HUES64 (cell line): Measurements from ENCODE around the gene LPP.

Experiments
- H3K27ac ChIP-seq: 2 replicates; pipeline ENCODE4 v1.7.0; 2013; ENCODE audit warnings: low read depth, low read length, inconsistent platforms
- H3K27me3 ChIP-seq: 2 replicates; pipeline ENCODE4 v1.6.1; 2013; ENCODE audit warnings: mild to moderate bottlenecking, low read length; ENCODE audit not compliant: insufficient read depth
- H3K36me3 ChIP-seq: 2 replicates; pipeline ENCODE4 v1.6.1; 2013; ENCODE audit warnings: mild to moderate bottlenecking, low read length; ENCODE audit not compliant: insufficient read depth
- H3K4me1 ChIP-seq: 2 replicates; pipeline ENCODE4 v1.6.1; 2013; ENCODE audit warnings: mild to moderate bottlenecking, low read length, moderate library complexity; ENCODE audit not compliant: insufficient read depth
- H3K4me3 ChIP-seq: 2 replicates; pipeline ENCODE4 v1.5.1; 2013; ENCODE audit warnings: mild to moderate bottlenecking, low read length, moderate library complexity
- H3K9ac ChIP-seq: 2 replicates; pipeline ENCODE4 v1.6.1; 2013; ENCODE audit warnings: mild to moderate bottlenecking, low read depth, low read length
- H3K9me3 ChIP-seq: 2 replicates; pipeline ENCODE4 v1.6.1; 2013; ENCODE audit warnings: low read depth, low read length; ENCODE audit not compliant: insufficient read depth
- WGBS: fragments of 150-250, 120-280 bp; methylation state at CpG from one replicate; pipeline ENCODE4 v1.1.7; 2013; ENCODE audit warnings: missing lambda C conversion rate; 5-methylcytosine and 5-hydroxymethylcytosine counted together

LPP gene

DNA sequence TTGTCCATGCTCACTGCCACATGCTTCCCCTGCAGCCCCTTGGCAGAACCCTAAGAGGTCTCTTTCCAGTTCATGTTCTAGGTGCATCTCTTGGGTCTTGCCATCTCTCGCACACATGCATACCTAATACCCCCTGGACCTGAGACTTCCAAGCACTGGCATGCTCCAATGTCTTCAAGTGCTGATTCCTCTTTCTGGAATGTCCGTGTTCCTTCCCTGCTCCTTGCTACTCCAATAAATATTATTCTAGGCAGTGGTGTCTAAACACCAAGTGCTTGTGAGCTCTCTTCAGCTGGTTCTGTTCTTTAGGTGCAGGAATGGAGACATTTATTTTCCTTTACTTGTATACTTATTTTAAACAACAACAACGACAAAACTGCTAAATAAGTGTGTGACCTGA lies 370.1 kb downstream of the LPP start:
- Histone ChIP-seq H3K27ac (no peak overlapping the region), H3K9me3 (no peaks in the 10 kb centered on the region), H3K4me3 (no peak overlapping the region), H3K36me3 (peaks cover 7% of the 10 kb centered on the region; the same call in 1 of the 2 replicates), H3K27me3 (no peaks in the 10 kb centered on the region), H3K4me1 (no peaks in the 10 kb centered on the region), H3K9ac (no peak overlapping the region)
- 50% methylated on average over 2 of the region's 3 CpGs for WGBS

DNA sequence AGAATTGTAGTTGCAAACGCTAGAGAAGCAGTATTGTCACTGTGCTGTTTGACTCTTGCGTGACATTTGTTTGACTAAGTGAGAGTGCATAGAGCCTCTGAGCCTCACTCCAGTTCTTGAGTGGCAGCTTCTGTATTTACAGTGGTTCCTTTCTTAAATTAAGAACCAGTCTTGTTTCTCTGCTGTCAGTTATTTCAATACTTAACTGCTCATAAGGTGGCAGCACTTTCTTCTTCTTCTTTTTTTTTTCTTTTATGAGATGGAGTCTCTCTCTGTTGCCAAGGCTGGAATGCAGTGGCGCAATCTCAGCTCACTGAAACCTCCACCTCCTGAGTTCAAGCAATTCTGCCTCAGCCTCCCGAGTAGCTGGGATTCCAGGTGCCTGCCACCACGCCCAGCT lies 372.1 kb downstream of the LPP start:
- Histone ChIP-seq H3K9ac (no peak overlapping the region), H3K9me3 (no peaks in the 10 kb centered on the region), H3K27ac (no peak overlapping the region), H3K4me3 (no peak overlapping the region), H3K27me3 (no peaks in the 10 kb centered on the region), H3K36me3 (peaks cover 7% of the 10 kb centered on the region; the same call in 1 of the 2 replicates), H3K4me1 (peaks cover 4% of the 10 kb centered on the region; the same call in 1 of the 2 replicates)
- 97% methylated on average over 5 of the region's 5 CpGs for WGBS

DNA sequence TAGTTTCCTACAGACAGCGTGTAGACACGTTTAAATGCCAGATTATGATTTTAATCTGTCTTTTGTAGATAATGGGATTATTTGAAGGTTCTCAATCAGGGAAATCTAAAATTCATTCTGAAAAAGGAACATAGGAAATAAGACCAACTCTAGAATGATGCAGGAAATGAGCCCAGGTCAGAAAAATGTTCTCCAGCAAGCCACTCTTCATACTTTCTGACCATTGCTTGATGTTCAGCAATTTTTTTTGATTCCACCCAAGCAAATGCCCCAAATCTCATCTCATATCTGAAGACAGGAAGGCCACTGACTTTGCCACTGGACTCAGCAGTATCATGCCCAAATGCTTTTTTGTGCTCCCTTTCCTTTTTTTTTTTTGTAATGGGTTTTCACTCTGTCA lies 373.4 kb downstream of the LPP start:
- 100% methylated on average over 2 of the region's 2 CpGs for WGBS
- Histone ChIP-seq H3K27ac (no peak overlapping the region), H3K9ac (no peak overlapping the region), H3K4me3 (no peak overlapping the region), H3K9me3 (no peaks in the 10 kb centered on the region), H3K36me3 (peaks cover 7% of the 10 kb centered on the region; the same call in 1 of the 2 replicates), H3K27me3 (no peaks in the 10 kb centered on the region), H3K4me1 (peaks cover 4% of the 10 kb centered on the region; the same call in 1 of the 2 replicates)

DNA sequence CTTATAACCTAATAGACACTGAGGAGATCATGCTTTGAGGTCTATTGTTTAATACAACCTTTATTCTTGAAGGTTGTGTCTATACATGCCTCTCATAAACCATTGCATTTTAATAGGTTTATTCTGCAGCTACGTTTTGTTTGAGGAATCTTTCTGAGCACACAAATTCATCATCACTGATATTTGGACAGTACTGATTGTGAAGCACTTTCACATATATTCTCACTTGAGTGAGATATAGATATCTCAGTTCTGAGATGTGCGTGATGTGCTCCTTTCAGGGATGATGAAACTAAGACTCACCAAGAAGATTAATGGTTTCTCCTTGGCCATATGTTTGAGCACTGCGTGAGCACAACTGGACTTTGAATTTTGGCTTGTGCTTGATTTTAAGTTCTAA lies 374.4 kb downstream of the LPP start:
- Histone ChIP-seq H3K36me3 (peaks cover 7% of the 10 kb centered on the region; the same call in 1 of the 2 replicates), H3K27ac (no peak overlapping the region), H3K4me3 (no peak overlapping the region), H3K4me1 (peaks cover 5% of the 10 kb centered on the region), H3K9me3 (no peaks in the 10 kb centered on the region), H3K27me3 (no peaks in the 10 kb centered on the region), H3K9ac (no peak overlapping the region)
- 98% methylated on average over 3 of the region's 3 CpGs for WGBS

DNA sequence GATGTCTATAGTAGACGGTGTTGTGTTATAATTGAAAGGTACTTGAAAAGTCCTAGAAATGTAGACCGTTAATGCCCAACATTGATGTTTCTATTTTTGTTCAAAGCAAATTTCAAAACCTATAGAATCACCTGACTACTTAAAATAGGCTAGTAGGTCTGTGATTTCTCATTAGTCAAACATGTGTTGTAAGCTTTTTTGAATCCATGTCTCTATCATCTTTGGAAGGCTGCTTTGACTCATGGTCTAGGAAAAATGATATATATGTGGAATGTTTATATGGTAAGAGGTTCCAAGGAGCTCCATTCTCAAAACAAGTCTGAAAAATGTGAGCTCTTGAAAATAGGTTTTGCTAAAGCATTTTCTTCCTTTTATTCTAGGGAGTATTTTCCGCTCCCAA lies 375.3 kb downstream of the LPP start:
- 100% methylated on average over 2 of the region's 3 CpGs for WGBS
- Histone ChIP-seq H3K36me3 (peaks cover 7% of the 10 kb centered on the region; the same call in 1 of the 2 replicates), H3K4me3 (no peak overlapping the region), H3K4me1 (peaks cover 14% of the 10 kb centered on the region), H3K27me3 (no peaks in the 10 kb centered on the region), H3K9me3 (no peaks in the 10 kb centered on the region), H3K9ac (no peak overlapping the region), H3K27ac (no peak overlapping the region)

DNA sequence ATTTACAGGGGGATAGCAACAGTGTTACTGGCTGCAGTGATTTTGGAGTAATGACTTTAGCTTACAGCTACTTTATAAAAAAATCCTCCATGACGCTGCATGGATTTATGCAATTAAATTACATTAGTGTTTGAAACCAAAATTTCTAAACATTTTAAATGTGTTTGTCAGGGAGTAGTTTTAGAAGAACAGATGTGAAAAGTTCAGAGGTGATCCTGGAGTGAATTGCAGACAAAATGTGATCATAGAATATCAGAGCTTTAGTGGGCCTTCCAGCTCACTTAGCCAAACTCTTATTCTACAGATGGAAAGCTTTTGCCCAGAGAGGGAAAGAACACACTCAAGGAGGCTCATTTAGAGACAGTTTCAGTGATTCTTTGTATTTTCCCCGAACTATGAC lies 376.3 kb downstream of the LPP start:
- H3K27ac ChIP-seq: no peak overlapping the region
- H3K4me1 ChIP-seq: peaks cover 15% of the 10 kb centered on the region
- H3K9me3 ChIP-seq: no peaks in the 10 kb centered on the region
- H3K4me3 ChIP-seq: no peak overlapping the region
- no peak overlapping the region for H3K9ac ChIP-seq
- no peaks in the 10 kb centered on the region for H3K27me3 ChIP-seq
- 81% methylated on average over 1 of the region's 2 CpGs for WGBS
- H3K36me3 ChIP-seq: peaks cover 3% of the 10 kb centered on the region; the same call in 1 of the 2 replicates

DNA sequence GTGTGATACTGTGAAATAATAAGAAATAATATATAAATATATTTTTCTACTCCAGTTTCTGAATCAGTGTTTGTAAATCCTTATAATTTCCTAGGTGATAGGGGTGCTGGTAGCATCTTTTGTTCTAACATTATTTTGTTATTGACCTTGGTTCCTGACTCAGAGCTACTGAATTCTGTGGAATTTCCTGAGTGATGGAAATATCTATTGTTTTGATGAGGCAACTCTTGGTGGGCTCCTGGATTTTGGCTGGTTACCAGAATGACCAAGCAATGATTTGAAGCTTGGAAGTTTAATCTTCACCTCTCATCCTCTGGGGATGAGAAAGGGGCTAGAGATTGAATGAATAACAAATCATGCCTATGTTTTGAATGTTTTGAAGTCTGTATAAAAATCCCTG lies 377.3 kb downstream of the LPP start:
- no peak overlapping the region for H3K27ac ChIP-seq
- H3K9ac ChIP-seq: no peak overlapping the region
- H3K36me3 ChIP-seq: no peaks in the 10 kb centered on the region
- H3K9me3 ChIP-seq: no peaks in the 10 kb centered on the region
- H3K4me1 ChIP-seq: peaks cover 15% of the 10 kb centered on the region
- no peaks in the 10 kb centered on the region for H3K27me3 ChIP-seq
- no peak overlapping the region for H3K4me3 ChIP-seq

DNA sequence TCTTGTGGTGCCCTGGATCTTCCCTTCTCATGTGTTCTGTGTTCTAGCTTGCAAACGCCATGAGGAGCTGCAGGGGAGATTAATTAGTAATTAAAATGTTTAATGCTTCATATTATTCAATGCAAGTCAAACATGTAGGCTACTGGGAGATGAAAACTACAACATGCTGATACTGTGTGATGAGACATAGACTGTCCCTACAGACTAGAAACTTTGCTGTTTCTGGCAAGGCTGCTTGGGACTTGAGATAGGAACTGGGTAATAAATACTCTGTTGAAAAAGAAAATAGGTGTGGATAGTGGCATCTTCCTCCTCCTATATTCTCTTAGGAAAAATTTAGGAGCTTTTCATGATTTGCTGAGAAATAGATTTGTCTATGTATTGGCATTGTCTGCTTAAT lies 379.2 kb downstream of the LPP start:
- no peak overlapping the region for H3K9ac ChIP-seq
- H3K36me3 ChIP-seq: no peaks in the 10 kb centered on the region
- no peaks in the 10 kb centered on the region for H3K9me3 ChIP-seq
- no peak overlapping the region for H3K27ac ChIP-seq
- H3K4me1 ChIP-seq: peaks cover 15% of the 10 kb centered on the region
- no CpG with 5 or more reads among the region's 1 CpG for WGBS
- H3K4me3 ChIP-seq: no peak overlapping the region
- H3K27me3 ChIP-seq: no peaks in the 10 kb centered on the region

DNA sequence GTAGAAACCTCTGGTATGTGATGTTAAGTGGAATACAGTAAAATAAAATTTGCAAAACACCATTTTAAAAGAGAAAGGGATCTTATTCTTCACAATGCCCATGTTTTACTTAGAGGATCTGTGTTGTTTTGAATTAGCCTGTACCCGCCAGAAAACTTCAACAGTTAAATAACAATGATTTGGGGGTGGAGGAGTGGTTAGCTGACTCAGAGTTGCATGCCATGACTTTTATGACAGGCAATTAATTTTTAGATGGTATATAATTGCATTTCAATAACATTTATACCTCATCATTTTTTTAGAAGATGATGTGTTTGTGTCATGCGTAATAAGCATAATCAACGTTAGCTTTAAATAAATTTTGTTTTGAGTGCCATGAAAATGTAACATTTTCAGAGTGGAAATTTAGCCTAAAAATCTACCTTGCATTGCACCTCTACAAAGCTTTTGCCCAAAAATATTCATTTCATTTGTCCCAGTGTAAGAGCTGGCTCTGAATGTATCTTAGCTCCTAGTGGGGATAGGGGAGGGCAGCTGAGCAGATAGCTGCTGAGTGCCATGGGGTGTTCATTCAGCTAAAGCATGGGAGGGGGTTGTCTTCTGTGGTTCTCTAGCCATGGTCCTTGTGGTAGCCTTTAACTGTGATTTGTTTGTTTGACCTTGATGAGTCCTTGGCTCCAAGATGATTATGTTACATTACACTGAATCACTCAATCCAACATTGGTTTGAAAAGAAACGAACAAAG lies 379.8 kb downstream of the LPP start:
- Histone ChIP-seq H3K36me3 (no peaks in the 10 kb centered on the region), H3K27ac (no peak overlapping the region), H3K4me3 (no peak overlapping the region), H3K9ac (no peak overlapping the region), H3K9me3 (no peaks in the 10 kb centered on the region), H3K4me1 (peaks cover 15% of the 10 kb centered on the region), H3K27me3 (no peaks in the 10 kb centered on the region)
- WGBS: 95% methylated on average over 4 of the region's 4 CpGs

DNA sequence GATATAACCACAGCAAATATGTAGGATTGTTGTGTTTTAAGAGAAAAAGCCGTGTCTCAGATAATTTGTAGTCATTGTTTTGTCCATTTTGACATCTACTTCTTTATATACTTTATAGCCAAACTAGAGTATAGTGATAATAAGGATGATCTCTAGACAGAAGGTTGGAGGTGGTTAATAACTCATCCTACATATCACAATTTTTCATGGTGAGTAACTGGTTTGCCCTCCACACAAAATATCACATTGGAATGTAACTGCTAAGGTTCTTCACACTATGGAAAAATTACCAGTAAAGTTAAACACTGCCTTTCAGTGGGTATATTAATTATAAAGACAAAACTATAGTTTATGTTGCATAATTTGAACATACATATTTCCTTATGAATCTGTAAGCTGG lies 380.7 kb downstream of the LPP start:
- peaks cover 15% of the 10 kb centered on the region for H3K4me1 ChIP-seq
- H3K27ac ChIP-seq: no peak overlapping the region

DNA sequence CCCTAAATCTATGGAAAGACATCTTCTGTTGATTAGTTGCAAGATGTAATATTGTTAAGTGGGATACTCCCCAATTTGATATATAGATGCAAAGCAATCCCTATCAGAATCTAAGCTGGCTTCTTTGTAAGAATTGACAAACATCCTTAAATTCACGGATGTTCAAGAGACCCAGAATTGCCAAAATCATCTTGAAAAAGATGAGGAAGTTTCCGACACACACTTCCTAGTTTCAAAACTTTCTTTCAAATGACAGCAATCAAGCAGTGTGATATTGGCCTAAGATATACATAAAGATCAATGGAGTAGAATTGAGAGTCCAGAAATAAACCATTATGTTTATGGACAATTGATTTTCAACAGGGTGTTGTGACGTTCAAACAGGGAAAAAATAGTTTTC lies 383.6 kb downstream of the LPP start:
- H3K27ac ChIP-seq: no peak overlapping the region
- H3K9me3 ChIP-seq: no peaks in the 10 kb centered on the region
- H3K4me3 ChIP-seq: no peak overlapping the region
- no peaks in the 10 kb centered on the region for H3K27me3 ChIP-seq
- H3K4me1 ChIP-seq: peaks cover 11% of the 10 kb centered on the region; the same call in 1 of the 2 replicates
- WGBS: 82% methylated on average over 3 of the region's 3 CpGs
- H3K9ac ChIP-seq: no peak overlapping the region
- no peaks in the 10 kb centered on the region for H3K36me3 ChIP-seq

More for the DNA sequence above, 380.7 kb downstream of the LPP start:
- no peaks in the 10 kb centered on the region for H3K27me3 ChIP-seq
- no peak overlapping the region for H3K4me3 ChIP-seq
- no peak overlapping the region for H3K9ac ChIP-seq
- WGBS: no CpG with 5 or more reads among the region's 1 CpG
- no peaks in the 10 kb centered on the region for H3K36me3 ChIP-seq
- no peaks in the 10 kb centered on the region for H3K9me3 ChIP-seq

DNA sequence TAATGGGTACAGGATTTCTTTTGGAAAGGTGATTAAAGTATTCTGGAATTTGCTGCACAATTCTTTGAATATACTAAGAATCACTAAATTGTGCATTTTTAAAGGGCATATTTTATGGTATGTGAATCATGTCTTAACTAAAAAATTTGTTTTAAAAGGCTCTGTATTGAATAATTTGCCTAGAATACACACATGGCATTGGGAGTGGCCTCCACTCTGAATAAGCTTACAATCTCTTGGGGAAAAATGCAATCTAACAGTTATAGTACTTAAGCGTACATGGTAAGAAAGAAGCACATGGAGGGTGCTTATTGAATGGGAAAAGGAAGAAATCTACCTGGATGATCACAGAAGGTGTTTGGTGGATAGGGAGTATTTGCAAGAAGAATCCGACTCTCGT lies 385.1 kb downstream of the LPP start:
- Histone ChIP-seq H3K9me3 (no peaks in the 10 kb centered on the region), H3K4me3 (no peak overlapping the region), H3K27me3 (no peaks in the 10 kb centered on the region), H3K36me3 (no peaks in the 10 kb centered on the region), H3K9ac (no peak overlapping the region), H3K27ac (no peak overlapping the region), H3K4me1 (peaks cover 3% of the 10 kb centered on the region; the same call in 1 of the 2 replicates)
- WGBS: 94% methylated on average over 3 of the region's 3 CpGs
